K562 treated with DMSO at 1 percent for 48 hours (cell line): ENCODE measurements around the gene GTF2H4. TPM values are rescaled to one million over a fixed set of nuclear protein-coding genes. Genes with fewer than 3 reads are reported as not detected.

ENCODE experiments used
- total RNA-seq: library from RNA; unstranded; fragments of 300-600 nt; gene quantifications from 2 replicates; pipeline ENCODE4 v1.2.3, GENCODE V29; 2022; ENCODE audit warnings: low replicate concordance; ENCODE audit errors: extremely low read depth

The GTF2H4 gene
- total RNA-seq: not detected in 2 replicates

DNA sequence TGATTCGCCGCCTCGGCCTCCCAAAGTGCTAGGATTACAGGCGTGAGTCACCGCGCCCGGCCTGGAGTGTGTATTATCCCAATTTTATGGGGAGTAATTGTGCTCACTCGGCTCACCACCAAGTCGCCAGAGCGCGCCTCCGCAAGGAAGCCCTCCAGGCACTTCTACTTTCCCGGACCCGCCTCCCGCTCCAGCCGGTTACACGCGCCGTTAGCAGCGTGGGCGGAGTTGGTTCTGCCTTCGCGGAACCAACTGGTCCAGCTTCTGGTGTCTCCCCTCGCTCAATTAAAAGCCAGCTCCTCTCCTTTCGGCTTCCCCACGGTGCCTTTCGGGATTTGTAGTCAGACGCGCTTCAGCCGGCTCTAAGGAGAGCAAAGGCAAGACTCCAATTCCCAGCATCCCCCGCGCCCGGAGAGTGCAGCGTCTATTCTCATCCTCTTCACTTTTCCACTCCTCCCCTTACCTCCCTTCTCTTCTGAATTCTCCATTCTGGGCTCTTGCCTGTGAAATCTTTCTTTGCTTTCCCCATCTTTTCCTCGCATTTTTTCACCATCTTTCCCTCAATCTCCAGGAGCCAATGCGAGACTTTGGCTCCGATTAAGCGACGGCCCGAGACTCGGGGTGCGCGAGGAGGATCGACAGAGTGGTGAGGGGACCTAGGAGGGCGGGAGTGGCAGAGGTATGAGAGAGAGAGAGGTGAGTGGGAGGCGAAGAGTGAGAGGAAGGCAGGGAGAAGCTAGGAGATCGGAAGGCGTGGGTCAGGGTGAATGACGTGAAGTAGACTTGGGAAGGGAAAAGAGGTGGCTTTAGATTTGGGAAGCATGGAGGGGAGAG, at the start of gene GTF2H4:
Gene GTF2H4 (plus strand): TSS at position 450 of the 834 bp plus-strand sequence.

DNA sequence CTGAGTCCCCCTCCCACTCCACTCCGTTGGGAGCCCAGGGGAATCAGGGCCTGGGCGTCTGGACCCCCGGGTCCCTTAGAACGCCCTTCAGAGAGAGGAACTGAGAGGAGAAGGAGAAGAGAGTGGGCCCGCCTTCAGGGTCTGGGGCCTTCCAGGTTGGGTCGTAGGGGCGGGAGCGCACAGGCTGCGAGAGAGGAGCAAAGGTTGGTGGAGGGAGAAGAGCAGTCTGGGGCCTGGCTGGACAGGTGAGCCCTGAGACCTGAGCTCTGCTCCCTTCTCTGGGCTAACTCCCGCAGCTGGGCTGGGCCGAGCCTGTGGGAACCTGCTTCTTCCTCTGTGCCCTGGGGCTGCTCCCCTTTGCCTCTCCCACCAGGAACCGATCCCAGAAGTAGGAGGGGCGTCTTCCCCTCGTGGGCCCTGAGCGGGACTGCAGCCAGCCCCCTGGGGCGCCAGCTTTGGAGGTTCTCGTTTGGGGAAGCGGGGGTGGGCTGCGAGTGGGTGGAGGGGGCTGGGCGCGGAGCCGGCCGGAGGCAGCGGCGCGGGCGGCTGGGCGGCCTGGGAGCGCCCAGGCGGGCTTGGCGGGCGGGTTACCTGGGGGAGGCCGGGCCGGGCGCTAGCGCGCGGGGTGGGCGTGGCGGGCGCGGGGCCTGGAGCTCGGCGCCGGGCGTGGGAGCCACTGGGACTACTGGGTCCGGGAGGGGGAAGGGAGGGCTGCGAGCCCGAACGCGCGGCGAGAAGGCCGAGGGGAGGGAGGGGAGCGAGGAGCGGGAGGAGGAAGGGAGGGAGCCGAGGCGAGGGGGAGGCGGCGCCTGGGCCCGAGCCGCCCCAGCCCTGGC, 24.1 kb upstream of the GTF2H4 start, which contains the start of gene DDR1:
Gene DDR1 (plus strand): TSS at position 835 of the 836 bp plus-strand sequence. CDS start 4,211 bp downstream, outside the sequence.

DNA sequence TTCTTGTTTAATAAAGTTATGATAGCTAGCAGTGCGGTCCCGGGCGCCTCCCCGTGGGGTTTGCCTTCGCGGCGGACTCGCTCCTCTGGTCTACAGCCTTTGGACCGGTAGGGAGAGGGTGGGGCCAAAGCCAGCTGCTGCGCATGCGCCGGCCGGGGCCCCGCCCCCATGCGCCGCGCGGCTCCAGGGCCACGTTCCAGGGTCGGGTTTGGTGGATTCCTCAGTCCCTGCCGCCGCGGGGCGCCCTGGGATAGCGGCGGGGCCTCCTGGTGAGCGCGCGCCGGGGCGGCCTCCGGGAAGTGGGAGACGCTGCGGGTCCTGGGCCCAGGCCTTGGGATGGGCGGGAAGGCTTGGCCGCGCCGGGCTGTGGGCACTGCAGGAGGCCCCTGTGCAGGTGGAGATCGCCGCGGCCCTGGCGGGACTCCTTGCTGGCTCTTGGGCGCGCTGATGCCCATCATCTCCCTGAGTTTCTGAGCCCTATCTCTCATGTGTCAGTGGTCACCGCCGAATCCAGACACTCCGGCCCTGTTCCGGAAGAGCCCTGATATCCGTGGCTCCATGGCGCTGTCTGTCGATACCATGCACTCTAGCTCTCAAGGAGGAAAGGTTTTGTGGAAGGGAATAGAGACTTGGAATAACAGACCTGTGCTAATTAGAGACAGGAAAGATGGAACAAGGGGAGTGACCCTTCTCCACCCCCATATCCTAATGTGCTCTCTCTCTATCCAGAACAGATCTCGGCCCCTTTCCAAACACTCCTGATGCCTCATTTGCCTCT, 6.3 kb downstream of the GTF2H4 start, which contains the start of gene VARS2:
Gene VARS2 (plus strand): TSS at position 163 of the 778 bp plus-strand sequence. CDS start 599 bp downstream, at position 762.

DNA sequence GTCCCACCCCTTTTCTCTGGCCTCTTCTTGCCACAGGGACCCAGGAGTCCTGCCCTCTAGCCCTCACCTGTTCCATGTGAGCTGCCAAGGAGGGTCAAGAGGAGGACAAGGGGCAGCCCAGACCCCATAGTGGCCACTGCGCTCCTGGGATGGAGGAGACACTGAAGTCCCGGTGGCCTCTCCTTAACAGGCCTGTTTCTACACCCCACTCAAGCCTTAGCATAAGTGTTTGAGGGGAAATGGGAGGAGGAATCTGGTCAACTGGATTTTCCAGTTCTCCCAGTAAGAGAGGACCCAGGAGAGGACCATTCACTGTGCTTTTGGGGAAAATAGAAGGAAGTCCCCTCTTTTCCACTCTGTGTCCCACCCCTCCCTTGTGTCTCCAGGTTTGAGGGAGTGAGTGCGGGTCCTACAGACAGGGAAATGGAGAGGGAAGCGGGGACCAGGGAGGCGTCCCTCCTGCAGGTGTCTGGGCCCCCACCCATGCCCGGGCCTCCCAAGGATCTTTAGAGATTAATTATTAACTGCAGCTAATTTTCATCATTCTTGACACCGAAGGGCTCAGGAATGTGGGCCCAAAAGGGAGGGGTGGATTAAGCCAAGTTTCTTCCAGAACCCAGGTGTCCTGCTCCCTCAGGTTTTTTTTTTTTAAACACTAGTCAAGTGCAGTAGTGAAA, 24.1 kb downstream of the GTF2H4 start, which contains the start of gene SFTA2:
Gene SFTA2 (minus strand): TSS at position 202 of the 677 bp plus-strand sequence. CDS start 74 bp downstream, at position 128.

DNA sequence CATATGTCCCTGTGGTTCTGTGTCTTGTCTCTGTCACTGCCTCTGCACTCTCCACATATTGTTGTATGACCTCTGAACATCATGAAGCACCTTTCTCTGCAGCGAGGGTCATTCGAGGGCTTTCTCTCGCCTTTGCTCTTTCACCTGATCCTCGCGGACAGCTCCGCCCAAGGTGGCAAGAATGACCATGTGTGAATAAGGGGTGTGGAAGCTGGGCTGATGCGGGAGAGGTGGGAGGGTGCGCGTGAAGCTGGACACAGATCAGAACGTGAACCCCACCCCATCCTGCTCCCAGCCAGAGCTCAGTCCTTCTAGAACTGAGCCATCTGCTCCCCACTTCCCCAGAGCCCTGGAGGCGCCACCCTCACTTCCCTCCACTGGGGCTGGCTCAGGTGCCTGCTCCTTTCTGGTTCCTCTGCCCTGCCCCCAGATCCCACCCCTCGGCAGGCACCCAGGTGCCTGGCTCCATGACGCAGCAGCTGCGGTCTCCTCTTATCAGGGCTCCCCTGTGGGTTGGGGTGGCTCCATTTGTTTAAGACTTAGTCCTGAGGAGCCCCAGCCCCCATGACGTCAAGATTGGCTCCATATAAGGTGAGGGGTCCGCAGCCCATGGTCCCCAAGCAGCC, 32.5 kb downstream of the GTF2H4 start, which contains the start of gene MUCL3:
Gene MUCL3 (plus strand): TSS at position 613 of the 626 bp plus-strand sequence. CDS start 27 bp downstream, outside the sequence.

Other genes starting within 250 kb of the GTF2H4 start
- gene DHX16, start 235.2 kb upstream of the GTF2H4 start, total RNA-seq: not detected in 2 replicates
- gene PPP1R18, start 221.6 kb upstream of the GTF2H4 start, total RNA-seq: not detected in 2 replicates
- not detected in 2 replicates for gene NRM, start 217.2 kb upstream of the GTF2H4 start, total RNA-seq
- 246 TPM in 1 of 2 replicates, not detected in the other for gene MDC1, start 190.9 kb upstream of the GTF2H4 start, total RNA-seq
- gene TUBB, start 187.9 kb upstream of the GTF2H4 start, total RNA-seq: 976 and 1,473 TPM in 2 replicates
- 531 TPM in 1 of 2 replicates, not detected in the other for gene FLOT1, start 165.5 kb upstream of the GTF2H4 start, total RNA-seq
- gene IER3, start 163.7 kb upstream of the GTF2H4 start, total RNA-seq: not detected in 2 replicates
- gene DDR1, start 23.7 kb upstream of the GTF2H4 start, total RNA-seq: not detected in 2 replicates
- 1,268 TPM in 1 of 2 replicates, not detected in the other for gene VARS2, start 6.0 kb downstream of the GTF2H4 start, total RNA-seq
- gene SFTA2, start 24.0 kb downstream of the GTF2H4 start, total RNA-seq: not detected in 2 replicates
- gene MUCL3, start 32.8 kb downstream of the GTF2H4 start, total RNA-seq: not detected in 2 replicates
- not detected in 2 replicates for gene MUC21, start 75.5 kb downstream of the GTF2H4 start, total RNA-seq
- not detected in 2 replicates for gene MUC22, start 102.3 kb downstream of the GTF2H4 start, total RNA-seq
- gene C6orf15, start 204.4 kb downstream of the GTF2H4 start, total RNA-seq: not detected in 2 replicates
- gene PSORS1C1, start 206.6 kb downstream of the GTF2H4 start, total RNA-seq: not detected in 2 replicates
- not detected in 2 replicates for gene CDSN, start 212.2 kb downstream of the GTF2H4 start, total RNA-seq
- gene PSORS1C2, start 230.9 kb downstream of the GTF2H4 start, total RNA-seq: not detected in 2 replicates
- not detected in 2 replicates for gene CCHCR1, start 249.6 kb downstream of the GTF2H4 start, total RNA-seq